Jurkat, Clone E6-1 (cell line): ENCODE data around the gene RBM43.
"Not testable (repeated sequence)": the region's sequence is repeated elsewhere in the genome, so short reads cannot be mapped to it uniquely, and the experiment has no call there.

Experiments used
- DNase-seq: peaks from one replicate; pipeline ENCODE4 v3.0.0-alpha.2; 2011; ENCODE audit warnings: low read depth, low spot score
- H3K4me3 ChIP-seq: 2 replicates; pipeline ENCODE4 v1.5.1; 2011; ENCODE audit warnings: mild to moderate bottlenecking, low read length, control low read depth, moderate library complexity

The RBM43 gene

DNA sequence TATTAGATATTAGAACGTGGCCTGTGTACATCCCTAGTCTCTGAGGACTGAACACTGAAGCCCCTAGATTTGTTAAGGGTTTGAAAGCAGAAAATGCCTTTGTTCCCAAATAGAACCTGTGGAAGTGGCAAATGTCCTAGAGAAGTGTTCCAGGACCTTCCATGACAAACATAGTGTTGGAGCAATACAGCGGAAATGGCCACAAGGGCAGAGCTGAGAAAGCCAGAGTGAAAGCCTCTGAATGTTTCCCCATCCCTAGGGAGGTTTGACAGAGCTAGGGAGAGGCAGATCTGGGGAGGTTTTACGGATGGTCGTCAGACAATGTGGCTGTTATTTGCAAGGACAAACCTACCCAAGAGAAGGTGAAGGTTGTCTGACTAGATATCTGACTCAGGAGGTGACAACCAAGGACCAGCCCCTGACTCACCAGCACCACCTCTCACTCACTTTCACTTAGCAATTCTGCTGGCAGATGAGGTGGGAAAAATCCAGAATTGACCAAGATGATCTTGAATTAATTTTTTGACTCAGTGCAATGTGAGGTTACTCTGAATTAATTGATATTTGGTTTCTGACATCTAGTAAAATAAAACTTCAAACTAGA, 24.1 kb downstream of the RBM43 start:
- no peak for DNase-seq

DNA sequence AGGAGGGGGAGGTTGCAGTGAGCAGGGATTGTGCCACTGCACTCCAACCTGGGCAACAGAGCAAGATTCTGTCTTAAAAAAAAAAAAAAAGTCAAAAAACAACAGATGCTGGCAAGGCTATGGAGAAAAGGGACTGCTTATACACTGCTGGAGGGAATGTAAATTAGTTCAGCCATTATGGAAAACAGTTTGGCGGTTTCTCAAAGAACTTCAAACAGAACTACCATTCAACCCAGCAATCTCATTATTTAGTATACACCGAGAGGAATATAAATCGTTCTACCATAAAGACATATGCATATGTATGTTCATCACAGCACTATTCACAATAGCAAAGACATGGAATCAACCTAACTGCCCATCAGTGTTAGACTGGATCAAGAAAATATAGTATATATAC, 27.9 kb downstream of the RBM43 start:
- not testable (repeated sequence) for DNase-seq, H3K4me3 ChIP-seq

More for the DNA sequence above, 24.1 kb downstream of the RBM43 start:
- no peak overlapping the region for H3K4me3 ChIP-seq

DNA sequence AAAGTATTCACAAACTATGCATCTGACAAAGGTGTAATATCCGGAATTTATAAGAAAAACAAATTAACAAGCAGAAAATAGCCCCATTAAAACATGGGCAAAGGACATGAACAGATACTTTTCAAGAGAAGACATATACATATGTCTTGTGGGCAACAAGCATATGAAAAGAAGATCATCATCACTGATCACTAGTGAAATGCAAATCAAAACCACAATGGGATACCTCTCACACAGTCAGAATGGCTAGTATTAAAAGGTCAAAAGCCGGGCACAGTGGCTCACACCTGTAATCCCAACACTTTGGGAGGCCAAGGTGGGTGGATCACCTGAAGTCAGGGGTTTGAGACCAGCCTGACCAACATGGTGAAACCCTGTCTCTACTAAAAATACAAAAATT, 28.4 kb downstream of the RBM43 start:
- DNase-seq = not testable (repeated sequence)

DNA sequence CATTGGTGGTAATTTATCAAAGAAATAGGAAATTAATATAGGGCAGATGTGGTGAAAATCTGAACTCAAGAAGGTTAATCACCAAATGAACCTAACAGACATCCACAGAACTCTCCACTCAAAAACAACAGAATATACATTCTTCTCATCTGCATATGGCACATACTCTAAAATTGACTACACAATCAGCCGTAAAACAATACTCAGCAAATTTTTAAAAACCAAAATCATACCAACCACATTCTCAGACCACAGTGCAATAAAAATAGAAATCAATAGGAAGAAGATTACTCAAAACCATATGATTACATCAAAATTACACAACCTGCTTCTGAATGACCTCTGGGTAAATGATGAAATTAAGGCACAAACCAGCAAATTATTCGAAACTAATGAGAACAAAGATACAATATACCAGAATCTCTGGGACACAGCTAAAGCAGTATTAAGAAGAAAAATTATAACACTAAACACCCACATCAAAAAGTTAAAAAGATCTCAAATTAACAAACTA, 31.0 kb downstream of the RBM43 start:
- no peak overlapping the region for H3K4me3 ChIP-seq
- no peak for DNase-seq

More for the DNA sequence above, 28.4 kb downstream of the RBM43 start:
- H3K4me3 ChIP-seq = not testable (repeated sequence)

DNA sequence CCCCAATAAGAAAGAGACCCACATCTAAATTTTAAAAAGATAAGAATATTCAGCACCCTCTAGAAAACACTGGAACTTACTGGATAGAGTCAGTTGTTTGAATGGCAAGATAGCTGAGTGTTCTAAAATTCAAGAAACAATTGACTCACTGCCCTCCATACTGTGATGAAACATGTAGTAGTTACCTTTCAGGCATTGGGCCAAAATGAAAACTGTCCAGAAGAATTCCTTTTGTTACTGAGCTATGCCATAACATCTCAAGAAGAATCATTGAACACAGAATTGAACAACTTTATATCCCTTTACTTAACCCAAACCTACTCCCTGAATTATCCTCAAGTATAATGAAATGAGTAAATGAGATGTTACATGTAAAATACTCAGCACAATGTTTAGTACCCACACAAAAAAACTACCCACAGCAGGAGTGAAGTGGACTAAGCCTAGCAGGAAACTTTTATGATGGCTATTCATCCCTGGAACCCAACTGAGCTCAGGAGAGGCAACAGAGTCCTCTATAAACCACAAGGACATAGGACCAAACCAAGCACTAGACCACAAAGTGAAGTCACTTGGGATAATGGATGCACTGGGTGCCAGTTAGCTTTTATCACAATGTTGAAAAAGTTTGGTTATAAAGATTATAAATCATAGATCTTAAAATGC, 32.7 kb downstream of the RBM43 start:
- DNase-seq = no peak
- H3K4me3 ChIP-seq = no peak overlapping the region

DNA sequence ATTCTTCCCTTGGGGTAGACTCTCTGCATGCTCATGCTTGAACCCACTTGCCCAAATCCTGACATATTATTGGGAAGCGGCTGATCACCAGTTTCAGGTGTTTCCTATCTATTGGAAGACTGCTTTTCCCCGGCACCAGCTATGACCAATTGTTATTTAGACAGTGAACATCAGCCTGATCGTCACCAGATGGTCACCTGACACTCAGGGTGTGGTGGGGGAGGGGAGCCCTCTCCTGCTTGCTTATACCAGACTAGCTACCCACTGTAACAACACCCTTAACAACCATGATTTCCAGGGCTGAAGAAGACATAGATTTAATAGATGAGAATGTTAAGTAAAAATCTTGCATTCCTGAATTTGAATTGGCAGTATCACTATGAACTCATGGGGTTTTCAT, 44.3 kb downstream of the RBM43 start:
- no peak overlapping the region for H3K4me3 ChIP-seq
- no peak for DNase-seq

DNA sequence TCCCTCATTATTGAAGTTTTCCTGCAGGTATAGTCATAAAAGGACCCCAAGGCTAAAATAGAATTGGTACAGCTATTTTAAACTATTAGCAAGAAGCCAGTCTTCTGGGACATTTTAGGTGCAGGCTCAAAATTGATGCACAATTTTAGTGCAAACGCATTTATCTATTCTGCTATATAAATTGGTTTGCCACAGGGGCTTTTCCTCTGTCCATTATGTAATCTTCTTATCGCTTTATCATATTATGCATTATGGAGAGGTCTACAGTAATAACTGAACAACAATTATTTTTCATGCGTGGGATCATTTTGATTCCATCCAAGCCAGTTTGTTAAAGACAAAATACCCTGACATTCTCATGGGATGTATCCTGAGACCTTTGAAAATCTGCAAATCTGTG, 54.6 kb downstream of the RBM43 start:
- DNase-seq = no peak

DNA sequence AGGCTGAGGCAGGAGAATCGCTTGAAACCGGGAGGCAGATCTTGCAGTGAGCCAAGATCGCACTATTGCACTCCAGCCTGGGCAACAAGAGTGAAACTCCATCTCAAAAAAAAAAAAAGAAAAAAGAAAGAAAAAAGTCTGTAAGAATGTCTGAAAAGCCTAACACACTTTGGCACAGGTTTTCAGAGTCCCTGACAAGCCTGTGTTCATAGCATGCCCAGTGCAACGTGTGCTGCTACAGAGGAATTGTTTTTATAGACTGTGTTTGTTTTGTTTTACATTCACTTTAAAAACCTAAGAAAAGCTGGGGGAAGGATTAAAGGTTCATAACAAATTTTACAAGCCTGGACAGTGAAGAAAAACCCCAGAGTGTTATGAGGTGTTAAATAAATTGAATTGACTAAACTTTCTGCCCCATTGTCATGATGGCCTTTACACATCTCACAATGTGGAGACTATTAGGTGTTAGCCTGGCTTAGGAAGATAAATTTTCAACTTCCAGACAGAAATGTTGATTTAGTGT, 55.2 kb downstream of the RBM43 start:
- H3K4me3 ChIP-seq = no peak overlapping the region
- DNase-seq = no peak

More for the DNA sequence above, 54.6 kb downstream of the RBM43 start:
- H3K4me3 ChIP-seq = no peak overlapping the region

DNA sequence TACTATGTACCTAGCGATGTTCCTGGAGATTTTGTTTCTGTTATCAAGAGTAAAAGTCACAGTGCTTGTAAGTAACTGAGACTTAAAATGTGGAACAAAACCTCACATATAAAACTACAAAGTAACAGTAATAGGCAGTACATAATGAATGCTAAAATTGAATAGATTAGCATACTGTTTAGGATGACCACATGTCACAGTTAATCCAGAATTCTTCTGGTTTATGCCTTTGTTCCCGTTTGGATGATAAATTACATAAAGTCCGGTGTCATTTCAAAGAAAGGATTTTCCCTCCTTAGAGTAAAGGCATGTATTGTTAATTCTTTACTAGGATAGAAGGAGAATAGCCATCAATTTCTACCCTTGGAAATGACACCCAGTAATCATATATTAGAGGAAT, 56.1 kb downstream of the RBM43 start:
- no peak for DNase-seq
- H3K4me3 ChIP-seq = no peak overlapping the region

DNA sequence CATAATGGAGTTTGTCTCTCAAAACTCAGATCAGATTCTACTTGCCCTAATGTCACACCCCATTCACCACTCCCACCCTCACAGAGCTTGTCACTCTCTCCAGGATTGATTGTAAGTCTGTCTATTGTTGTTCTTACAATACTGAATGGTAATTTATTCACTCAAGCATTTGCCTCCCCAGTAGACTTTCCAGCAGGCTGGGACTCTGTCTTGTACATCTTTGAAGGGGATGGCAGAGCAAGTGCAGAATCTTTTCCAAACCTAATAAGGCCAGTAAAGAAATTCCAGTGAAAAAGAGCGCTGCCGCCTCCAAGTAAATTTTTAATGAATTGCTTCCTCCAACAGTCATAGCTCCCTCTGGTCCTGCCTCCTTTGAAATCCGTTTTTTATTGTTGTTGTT, 56.9 kb downstream of the RBM43 start:
- no peak for DNase-seq
- H3K4me3 ChIP-seq = no peak overlapping the region

DNA sequence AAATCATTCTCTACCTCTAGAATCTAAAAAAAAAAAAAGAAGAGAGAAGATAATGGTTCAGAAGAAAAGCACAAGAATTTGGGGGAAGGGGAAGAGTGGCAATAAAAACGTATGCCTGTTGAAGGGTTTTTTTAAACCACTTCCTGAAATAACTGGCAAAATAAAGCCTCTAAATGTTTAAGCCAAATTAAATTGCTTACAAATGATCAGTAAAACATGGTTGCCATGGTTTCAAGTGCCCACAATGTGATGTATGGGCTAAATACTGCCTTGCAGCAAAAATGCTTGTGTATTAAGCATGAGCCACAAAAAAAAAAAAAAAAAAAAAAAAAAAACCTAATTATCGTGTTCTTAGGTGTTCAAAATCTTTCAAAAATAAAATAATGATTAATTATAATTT, 60.8 kb downstream of the RBM43 start:
- peak; percentile 73 for DNase-seq
- no peak overlapping the region for H3K4me3 ChIP-seq

DNA sequence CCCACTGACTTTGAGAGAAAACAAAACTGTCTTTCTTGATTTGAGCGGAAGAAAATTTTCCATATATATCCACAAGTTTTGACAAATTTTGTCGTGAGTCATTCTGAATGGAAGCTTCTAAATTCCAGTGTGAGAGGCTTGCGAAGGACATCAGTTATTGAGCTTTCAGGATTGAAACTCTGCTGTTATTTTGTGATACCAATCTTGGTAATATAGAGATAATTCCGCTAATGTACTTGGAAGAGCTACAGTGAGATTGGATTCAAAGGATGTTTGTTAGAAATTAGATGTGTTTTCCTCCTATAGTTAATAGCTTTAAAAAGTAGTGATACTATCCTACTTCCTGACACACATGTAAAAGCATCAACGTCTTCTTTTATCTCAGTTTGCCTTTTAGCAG, 61.4 kb downstream of the RBM43 start:
- H3K4me3 ChIP-seq = no peak overlapping the region
- no peak for DNase-seq

DNA sequence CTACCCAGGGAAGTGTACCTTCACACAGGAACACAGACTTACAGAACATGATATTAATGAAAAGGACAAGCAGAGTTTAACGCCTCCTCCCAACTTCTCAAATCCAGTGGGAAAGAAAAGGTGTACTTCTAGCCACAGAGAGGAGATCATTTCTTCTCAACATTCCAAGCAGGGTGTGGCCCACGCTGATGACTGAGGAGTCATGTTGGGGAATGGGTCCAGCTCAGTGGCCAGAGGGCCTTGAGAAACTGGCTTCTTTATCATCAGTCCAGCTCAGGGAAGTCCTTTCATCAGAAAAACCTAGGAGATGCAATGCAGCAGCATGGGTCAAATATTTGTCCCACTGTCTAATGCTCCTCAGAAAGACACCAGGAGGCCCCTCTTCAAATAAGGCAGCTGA, 63.0 kb downstream of the RBM43 start:
- no peak for DNase-seq
- H3K4me3 ChIP-seq = no peak overlapping the region
